PC-9 (cell line): ENCODE data around the gene FOXL1. TPM values are rescaled to one million over a fixed set of nuclear protein-coding genes. Genes with fewer than 3 reads are reported as not detected.

Source experiments
- BruUV-seq: library from RNA; stranded (reverse); fragments of 400-500 nt; replicated peaks from 2 replicates; lab custom pipeline; 2021; lab: Mats Ljungman, UMichigan
- CTCF ChIA-PET: fragments of 300-600 bp; sonication (Branson Sonifier 250); formaldehyde crosslinking; loops from one replicate; lab custom pipeline; 2022; ENCODE audit warnings: antibody characterized with exemption; lab: Charles Lee
- POLR2A ChIA-PET: fragments of 300-600 bp; sonication (Branson Sonifier 250); formaldehyde crosslinking; loops from one replicate; lab custom pipeline; 2022; ENCODE audit warnings: antibody characterized with exemption; ENCODE audit not compliant: unreplicated experiment; lab: Charles Lee
- DNase-seq, 2 experiments: peaks; one replicate each; pipeline versions ENCODE4 v3.0.0 to v3.0.0-alpha.2; 2015 to 2022; ENCODE audit warnings: mixed read lengths in 1 of 2
- H2AFZ ChIP-seq: fragments of 200-600 bp; sonication (generic); 2 replicates; pipeline ENCODE4 v1.8.1; 2017; ENCODE audit warnings: antibody characterized with exemption
- H3F3A ChIP-seq: fragments of 200-600 bp; sonication (generic); 2 replicates; pipeline ENCODE4 v1.8.1; 2017; ENCODE audit warnings: antibody characterized with exemption, mild to moderate bottlenecking, low read depth; ENCODE audit not compliant: insufficient read depth
- H3K27ac ChIP-seq: fragments of 200-600 bp; sonication (generic); 2 replicates; pipeline ENCODE4 v1.6.1; 2016; ENCODE audit warnings: mixed run types
- H3K27me3 ChIP-seq: fragments of 200-600 bp; sonication (generic); 2 replicates; pipeline ENCODE4 v1.6.1; 2016; ENCODE audit warnings: low read depth, mixed run types; ENCODE audit not compliant: insufficient read depth
- H3K36me3 ChIP-seq: fragments of 200-600 bp; sonication (generic); 2 replicates; pipeline ENCODE4 v1.6.1; 2016; ENCODE audit warnings: low read depth, mixed run types
- H3K4me1 ChIP-seq: fragments of 200-600 bp; sonication (generic); replicated peaks from 2 replicates; pipeline ENCODE4 v1.6.1; 2016; ENCODE audit warnings: mixed run types; ENCODE audit not compliant: insufficient read depth
- H3K4me2 ChIP-seq: fragments of 200-600 bp; sonication (generic); 2 replicates; pipeline ENCODE4 v1.6.1; 2017; ENCODE audit warnings: mixed run types
- H3K4me3 ChIP-seq: fragments of 200-600 bp; sonication (generic); 2 replicates; pipeline ENCODE4 v1.6.1; 2016; ENCODE audit warnings: mixed run types
- H3K79me2 ChIP-seq: fragments of 200-600 bp; sonication (generic); 2 replicates; pipeline ENCODE4 v1.6.1; 2017; ENCODE audit warnings: low read depth, mixed run types
- H3K9me2 ChIP-seq: fragments of 200-600 bp; sonication (generic); 2 replicates; pipeline ENCODE4 v1.8.1; 2017; ENCODE audit warnings: mild to moderate bottlenecking; ENCODE audit not compliant: insufficient read depth
- H3K9me3 ChIP-seq: fragments of 200-600 bp; sonication (generic); 2 replicates; pipeline ENCODE4 v1.8.1; 2016; ENCODE audit warnings: low read depth; ENCODE audit not compliant: insufficient read depth
- H4K20me1 ChIP-seq: fragments of 200-600 bp; sonication (generic); 2 replicates; pipeline ENCODE4 v1.8.1; 2017; ENCODE audit not compliant: insufficient read depth
- CTCF ChIP-seq: fragments of 200-600 bp; sonication (generic); conservative IDR thresholded peaks from 2 replicates; pipeline ENCODE4 v1.6.1; 2017; ENCODE audit warnings: mixed run types, antibody characterized with exemption, mild to moderate bottlenecking, moderate library complexity
- EZH2 ChIP-seq: fragments of 200-600 bp; sonication (generic); IDR thresholded peaks from 2 replicates; pipeline ENCODE4 v1.8.0; 2017; ENCODE audit warnings: antibody characterized with exemption, low read depth
- intact Hi-C: fragments of 100-400 bp; cut with micrococcal nuclease; formaldehyde crosslinking; loops from one replicate; pipeline ENCODE4 v1.10.0; 2022; ENCODE audit not compliant: unreplicated experiment
- total RNA-seq: library from RNA; stranded (reverse); gene quantifications from 2 replicates; pipeline ENCODE4 v1.2.3, GENCODE V29; 2021

Gene FOXL1
- total RNA-seq, 1 experiment from 2014 or later, result not detected

GRCh38 chr16:86608301-86608747, 30.0 kb downstream of the FOXL1 start:
- Histone ChIP-seq H3K4me1 (no peaks in the 10 kb centered on the region), H3K27ac (no peak overlapping the region), H3K9me2 (no peaks in the 10 kb centered on the region), H2AFZ (no peak overlapping the region), H3F3A (no peaks in the 10 kb centered on the region), H3K79me2 (no peaks in the 10 kb centered on the region), H3K36me3 (no peaks in the 10 kb centered on the region), H3K4me2 (no peak overlapping the region), H3K27me3 (peaks cover 94% of the 10 kb centered on the region), H4K20me1 (no peaks in the 10 kb centered on the region), H3K4me3 (no peak overlapping the region), H3K9me3 (no peaks in the 10 kb centered on the region)
- CTCF ChIA-PET, result no interaction called here
- POLR2A ChIA-PET, result no interaction called here
- intact Hi-C loops, result no loop called here
- no peak for DNase-seq
- BruUV-seq, result no TSS peak
- no peak for TF ChIP-seq EZH2
- no peak for TF ChIP-seq CTCF

DNA sequence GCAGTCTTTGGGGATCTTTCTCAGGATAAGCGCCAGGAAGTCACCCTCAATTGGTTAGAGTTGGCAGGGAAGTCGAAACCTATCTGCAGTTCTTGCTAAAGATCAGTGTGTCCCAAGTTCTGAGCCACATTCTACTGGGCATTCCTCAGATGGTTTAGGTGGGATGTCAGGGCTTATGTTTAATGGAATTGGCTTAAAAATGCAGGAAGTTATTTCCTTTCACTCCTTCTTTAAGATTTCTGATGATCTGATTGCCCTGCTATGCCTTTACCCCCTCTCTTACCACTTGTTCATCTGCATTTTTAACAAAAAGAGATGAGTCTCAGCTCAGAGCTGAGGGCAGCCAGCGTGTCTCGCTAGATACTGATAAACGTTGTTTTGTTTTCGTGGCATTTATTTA, 30.8 kb downstream of the FOXL1 start:
- ChIA-PET POLR2A (no interaction called here), CTCF (no interaction called here)
- no peaks in the 10 kb centered on the region for H3K4me1 ChIP-seq
- peaks cover 93% of the 10 kb centered on the region for H3K27me3 ChIP-seq
- BruUV-seq, result no TSS peak
- H3K9me2 ChIP-seq, result no peaks in the 10 kb centered on the region
- H3K9me3 ChIP-seq, result no peaks in the 10 kb centered on the region
- intact Hi-C loops, result no loop called here
- no peak overlapping the region for H3K27ac ChIP-seq
- no peak for DNase-seq
- H2AFZ ChIP-seq, result no peak overlapping the region
- TF ChIP-seq CTCF (no peak), EZH2 (no peak)
- no peaks in the 10 kb centered on the region for H3K36me3 ChIP-seq
- H3F3A ChIP-seq, result no peaks in the 10 kb centered on the region
- no peaks in the 10 kb centered on the region for H4K20me1 ChIP-seq
- no peak overlapping the region for H3K4me2 ChIP-seq
- no peak overlapping the region for H3K4me3 ChIP-seq
- H3K79me2 ChIP-seq, result no peaks in the 10 kb centered on the region

- CTCF ChIA-PET, result no interaction called here
- TF ChIP-seq CTCF, result no peak
- no peak for TF ChIP-seq EZH2
- H3F3A ChIP-seq, result no peaks in the 10 kb centered on the region
- POLR2A ChIA-PET, result no interaction called here
- peaks cover 93% of the 10 kb centered on the region for H3K27me3 ChIP-seq
- H3K79me2 ChIP-seq, result no peaks in the 10 kb centered on the region
- no peak overlapping the region for H3K27ac ChIP-seq
- H3K36me3 ChIP-seq, result no peaks in the 10 kb centered on the region
- H3K9me2 ChIP-seq, result no peaks in the 10 kb centered on the region
- no peaks in the 10 kb centered on the region for H3K9me3 ChIP-seq
- no peak overlapping the region for H2AFZ ChIP-seq
- DNase-seq, result no peak
- BruUV-seq, result no TSS peak
- no peak overlapping the region for H3K4me2 ChIP-seq
- intact Hi-C loops, result no loop called here
- H3K4me1 ChIP-seq, result no peaks in the 10 kb centered on the region; the same call in 1 of the 2 replicates
- H4K20me1 ChIP-seq, result no peaks in the 10 kb centered on the region
- H3K4me3 ChIP-seq, result no peak overlapping the region
These were observed 31.3 kb downstream of the FOXL1 start for GRCh38 chr16:86609661-86610060.
